DMS53 treated with DMSO at 0.1 percent for 48 hours (cell line): Measurements from ENCODE around the gene ARSB.
"Not testable (repeated sequence)": the region's sequence is repeated elsewhere in the genome, so short reads cannot be mapped to it uniquely, and the experiment has no call there.

ENCODE experiments used
- DNase-seq: peaks from one replicate; lab custom pipeline; 2025; ENCODE audit not compliant: unreplicated experiment; lab: John Stamatoyannopoulos, UW

Gene ARSB

GRCh38 chr5:78956901-78957300, 28.2 kb downstream of the ARSB start:
- DNase-seq: no peak

GRCh38 chr5:78953092-78953800, 31.9 kb downstream of the ARSB start:
- no peak for DNase-seq

- no peak for DNase-seq
Observed at GRCh38 chr5:78930721-78931120, 54.4 kb downstream of the ARSB start.

- DNase-seq: no peak
Observed at GRCh38 chr5:78929833-78930232, 55.3 kb downstream of the ARSB start.

GRCh38 chr5:78927657-78928282, 57.3 kb downstream of the ARSB start:
- no peak for DNase-seq

- DNase-seq: no peak
Observed at GRCh38 chr5:78926252-78926651, 58.9 kb downstream of the ARSB start.

GRCh38 chr5:78925129-78925876, 59.8 kb downstream of the ARSB start:
- no peak for DNase-seq

- no peak for DNase-seq
Observed at GRCh38 chr5:78923622-78923970, 61.5 kb downstream of the ARSB start.

- no peak for DNase-seq
Observed at GRCh38 chr5:78922879-78923621, 62.1 kb downstream of the ARSB start.

GRCh38 chr5:78920604-78921003, 64.5 kb downstream of the ARSB start:
- no peak for DNase-seq

- DNase-seq: no peak
Observed at GRCh38 chr5:78919796-78920195, 65.3 kb downstream of the ARSB start.

GRCh38 chr5:78916044-78916443, 69.1 kb downstream of the ARSB start:
- DNase-seq: no peak

- no peak for DNase-seq
Observed at GRCh38 chr5:78915170-78915569, 69.9 kb downstream of the ARSB start.

- DNase-seq: no peak
Observed at GRCh38 chr5:78912811-78913210, 72.3 kb downstream of the ARSB start.

GRCh38 chr5:78912085-78912771, 72.9 kb downstream of the ARSB start:
- peak; percentile 66 for DNase-seq

GRCh38 chr5:78909224-78909983, 75.7 kb downstream of the ARSB start:
- not testable (repeated sequence) for DNase-seq

- peak; percentile 91 for DNase-seq
Observed at GRCh38 chr5:78908173-78909061, 76.7 kb downstream of the ARSB start.

GRCh38 chr5:78907255-78907891, 77.7 kb downstream of the ARSB start:
- DNase-seq: no peak
